Progenitor cell of endocrine pancreas (in vitro differentiated cells): ENCODE measurements around the gene CERK. TPM values are rescaled to one million over a fixed set of nuclear protein-coding genes. Genes with fewer than 3 reads are reported as not detected.

Experiments used
- DNase-seq: peaks from one replicate; pipeline ENCODE4 v3.0.0; 2021; ENCODE audit warnings: low spot score; ENCODE audit not compliant: unreplicated experiment
- H3K27ac Mint-ChIP-seq: 2 replicates; pipeline ENCODE4 v1.8.0; 2021; ENCODE audit warnings: mild to moderate bottlenecking, moderate library complexity, mixed read lengths
- H3K27me3 Mint-ChIP-seq: 2 replicates; pipeline ENCODE4 v1.8.0; 2021; ENCODE audit warnings: mixed read lengths
- H3K36me3 Mint-ChIP-seq: 2 replicates; pipeline ENCODE4 v1.8.0; 2022; ENCODE audit warnings: mixed read lengths; ENCODE audit not compliant: insufficient read depth
- H3K4me1 Mint-ChIP-seq: 2 replicates; pipeline ENCODE4 v1.8.0; 2021; ENCODE audit warnings: low read depth, mixed read lengths
- H3K4me3 Mint-ChIP-seq: 2 replicates; pipeline ENCODE4 v1.8.0; 2021; ENCODE audit warnings: low read depth, mild to moderate bottlenecking, moderate library complexity, mixed read lengths
- H3K9me3 Mint-ChIP-seq: 2 replicates; pipeline ENCODE4 v1.8.0; 2021; ENCODE audit warnings: low read depth, mixed read lengths
- CTCF ChIP-seq: fragments of 200-600 bp; sonication (generic); IDR thresholded peaks from one replicate; pipeline ENCODE4 v1.5.0; 2021; ENCODE audit warnings: antibody characterized with exemption, mild to moderate bottlenecking; ENCODE audit not compliant: unreplicated experiment
- total RNA-seq: library from RNA; stranded (reverse); gene quantifications from 2 replicates; pipeline ENCODE4 v1.2.1, GENCODE V29; 2021

The CERK gene
- total RNA-seq, 1 donor from 2014 or later, result 62.0 TPM

DNA sequence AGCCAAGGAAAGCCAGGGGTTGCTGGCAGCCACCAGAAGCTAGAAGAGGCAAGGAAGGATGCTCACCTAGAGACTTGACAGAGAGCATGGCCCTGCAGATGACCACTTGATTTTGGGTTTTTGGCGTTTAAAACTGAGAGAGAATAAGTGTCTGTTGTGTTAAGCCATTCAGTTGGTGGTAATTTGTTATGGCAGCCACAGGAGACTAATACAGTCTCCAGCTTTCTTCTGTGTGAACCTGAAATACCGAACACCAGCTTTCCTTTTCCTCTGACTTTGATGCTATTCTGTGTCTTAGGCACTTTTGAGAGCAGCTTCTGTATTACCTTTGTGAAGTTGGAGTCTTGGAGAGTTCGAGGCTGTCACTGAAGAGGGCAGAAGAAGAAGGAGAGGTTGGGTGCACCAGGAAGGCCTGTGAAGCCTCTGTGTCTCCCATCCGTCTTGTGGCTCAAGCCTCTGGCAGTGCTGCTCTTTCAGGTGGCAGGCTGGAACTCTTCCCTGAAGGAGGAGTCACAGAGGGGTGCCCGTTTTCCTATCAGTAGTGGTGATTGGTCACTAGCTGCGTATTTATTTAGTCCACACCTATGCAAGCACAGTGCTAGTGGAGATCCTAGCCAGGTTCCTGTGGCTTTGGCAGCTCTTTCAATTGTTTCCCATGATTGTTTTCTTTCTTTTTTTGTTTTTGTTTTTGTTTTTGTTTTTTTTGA, 26.9 kb upstream of the CERK start:
- no peak for DNase-seq
- H3K36me3 Mint-ChIP-seq, result no peaks in the 10 kb centered on the region
- no peaks in the 10 kb centered on the region for H3K27me3 Mint-ChIP-seq
- H3K4me3 Mint-ChIP-seq, result no peak overlapping the region
- H3K27ac Mint-ChIP-seq, result peak overlapping the region; percentile 87
- H3K4me1 Mint-ChIP-seq, result peaks cover 25% of the 10 kb centered on the region
- TF ChIP-seq CTCF, result no peak
- no peaks in the 10 kb centered on the region for H3K9me3 Mint-ChIP-seq

- no peak for TF ChIP-seq CTCF
- Mint-ChIP-seq H3K9me3 (no peaks in the 10 kb centered on the region), H3K4me1 (peaks cover 25% of the 10 kb centered on the region), H3K27ac (no peak overlapping the region), H3K4me3 (peak overlapping the region; percentile 99), H3K27me3 (no peaks in the 10 kb centered on the region), H3K36me3 (no peaks in the 10 kb centered on the region)
- DNase-seq, result no peak
These were observed 26.2 kb upstream of the CERK start for GRCh38 chr22:46764140-46764680.

DNA sequence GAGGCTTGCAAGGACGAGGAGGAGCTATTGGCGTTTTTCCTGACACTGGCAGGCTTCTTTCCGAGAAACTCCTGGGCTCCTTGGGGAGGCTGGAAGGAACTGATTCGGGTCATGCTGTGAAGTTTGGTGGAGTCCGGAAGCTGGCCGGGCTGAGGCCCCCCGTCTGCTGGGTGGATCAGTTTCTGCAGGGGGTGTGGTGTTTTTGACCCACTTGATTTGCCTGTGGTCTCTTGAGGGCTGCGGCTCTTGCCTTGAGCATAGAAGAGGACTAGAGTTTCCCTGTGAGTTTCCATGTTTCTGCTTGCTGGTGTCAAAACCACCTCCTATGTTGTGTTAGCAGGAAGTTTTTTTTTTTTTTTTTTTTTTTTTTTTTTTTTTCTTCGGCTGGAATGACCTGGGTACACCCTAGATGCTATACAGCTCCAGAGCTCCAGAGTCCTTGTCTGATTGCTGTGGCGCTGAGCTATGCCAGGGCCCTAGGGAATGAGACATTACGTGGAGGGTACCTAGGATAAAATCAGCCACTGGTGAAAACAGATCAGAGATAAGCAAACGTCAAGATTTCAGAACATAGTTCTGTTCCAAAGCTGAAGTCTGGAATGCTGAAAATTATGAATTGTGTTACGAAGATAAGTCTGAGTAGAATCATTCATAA, 25.1 kb upstream of the CERK start:
- H3K27me3 Mint-ChIP-seq, result no peaks in the 10 kb centered on the region
- H3K4me3 Mint-ChIP-seq, result peak overlapping the region; percentile 99
- no peak for DNase-seq
- no peaks in the 10 kb centered on the region for H3K9me3 Mint-ChIP-seq
- no peak for TF ChIP-seq CTCF
- no peaks in the 10 kb centered on the region for H3K36me3 Mint-ChIP-seq
- H3K4me1 Mint-ChIP-seq, result peaks cover 29% of the 10 kb centered on the region
- peak overlapping the region; percentile 100 for H3K27ac Mint-ChIP-seq

- H3K27ac Mint-ChIP-seq, result peak within 1 kb of the TSS; percentile 100
- H3K4me3 Mint-ChIP-seq, result peak within 1 kb of the TSS; percentile 99
- H3K9me3 Mint-ChIP-seq, result no peaks in the 10 kb centered on the region
- no peaks in the 10 kb centered on the region for H3K27me3 Mint-ChIP-seq
- DNase-seq, result peak; percentile 84
- no peak for TF ChIP-seq CTCF
- peaks cover 29% of the 10 kb centered on the region for H3K4me1 Mint-ChIP-seq
- no peaks in the 10 kb centered on the region for H3K36me3 Mint-ChIP-seq
These were observed 24.4 kb upstream of the CERK start, which contains the start of gene TBC1D22A for GRCh38 chr22:46762238-46763050. Gene TBC1D22A (plus strand): TSS chr22:46762650. CDS start chr22:46762787, 137 bp downstream.
